ENCODE data around the gene CREB3L4. TPM values are rescaled to one million over a fixed set of nuclear protein-coding genes. Genes with fewer than 3 reads are reported as not detected.

The CREB3L4 gene
- total and polyA plus RNA-seq, 2 of the 13 experiments (the other 11 are each of a cell fraction or from before 2014, with no cell fraction given), result 9.9 to 18.7 TPM

GRCh38 chr1:153984123-153984894, 16.6 kb downstream of the CREB3L4 start (continued):
- TF ChIP-seq FOXO1 (CRISPR knock-in tag; IDR thresholded peaks at IDR 0.05) (no peak), ZNF382 (CRISPR knock-in tag; IDR thresholded peaks at IDR 0.05; ENCODE audit: borderline replicate concordance) (no peak), ZNF780A (CRISPR knock-in tag; IDR thresholded peaks at IDR 0.05) (no peak), EHMT2 (IDR thresholded peaks at IDR 0.05; ENCODE audit: borderline replicate concordance, low read depth, low read length) (no peak), SATB2 (CRISPR knock-in tag; IDR thresholded peaks at IDR 0.05) (no peak)

GRCh38 chr1:153985341-153985912, 17.7 kb downstream of the CREB3L4 start:
- Histone ChIP-seq H3K4me3 (replicated peaks in 1 of 3; ENCODE audit: insufficient read depth in 1 of 3, low read depth in 2 of 3, low read length in 3 of 3) (peak overlapping the region; percentile 79 to 93 (median 89)), H3K36me3 (replicated peaks in 1 of 2; ENCODE audit: control insufficient read depth in 1 of 2, insufficient read depth in 2 of 2, low read length in 2 of 2) (no peaks in the 10 kb centered on the region; a peak in 1 of 5 replicates), H3K4me1 (ENCODE audit: insufficient read depth, low read length) (peaks cover 19% of the 10 kb centered on the region), H2AFZ (ENCODE audit: low read length) (peak overlapping the region; percentile 56), H3K4me2 (ENCODE audit: low read depth, low read length) (peak overlapping the region; percentile 97), H3K79me2 (ENCODE audit: insufficient read depth, low read length) (peaks cover 7% of the 10 kb centered on the region), H3K27me3 (ENCODE audit: control insufficient read depth in 1 of 2, insufficient read depth in 2 of 2, low read length in 2 of 2) (no peaks in the 10 kb centered on the region; a peak in 1 of 5 replicates), H3K27ac (ENCODE audit: extremely low read length, insufficient read depth, low read length) (peak overlapping the region; percentile 46), H3K9me3 (ENCODE audit: low read length) (no peaks in the 10 kb centered on the region), H4K20me1 (ENCODE audit: insufficient read depth, low read length) (no peaks in the 10 kb centered on the region), H3K9ac (ENCODE audit: insufficient read depth, low read depth, low read length) (peak overlapping the region; percentile 83)
- DNase-seq (ENCODE audit: low spot score) (no peak), FAIRE-seq (no peak), ATAC-seq (no peak)
- TSS peak; percentile 35 for BruUV-seq (replicated peaks)
- WGBS (ENCODE audit: low lambda C conversion rate), result 12% methylated on average over 7 of the region's 7 CpGs
- intact Hi-C loops (cut with micrococcal nuclease; ENCODE audit: unreplicated experiment) (loop anchor here (5.0 kb wide), 1 partner anchor 308 kb away; the partner anchor contains the start of gene NPR1), in situ Hi-C loops (cut with HindIII; ENCODE audit: extremely low pct_ligation_motif_present, low pct_unique_long_range_greater_than_20kb) (loop anchor here (5.0 to 10.0 kb wide), 2 partner anchors 188 to 301 kb away; no protein-coding TSS in a partner anchor)
- ChIA-PET CTCF (ENCODE audit: low intra/inter-chr PET ratio, low total read pairs) (interaction anchor here (1.8 to 2.9 kb wide), 2 partner anchors 164 to 188 kb away, joined by 21 to 35 read pairs; no protein-coding TSS in a partner anchor), POLR2A (interaction anchor here (0.8 to 7.5 kb wide), 10 partner anchors 8 to 258 kb away, joined by 3 to 92 read pairs (median 7); partner anchors contain the start of genes CREB3L4, CRTC2, DENND4B and INTS3)
- no peak for TF ChIP-seq SP4 (CRISPR knock-in tag; IDR thresholded peaks at IDR 0.05)
- peak; percentile 68 for TF ChIP-seq FOSL2 (CRISPR knock-in tag; IDR thresholded peaks at IDR 0.05)
- TF ChIP-seq UBTF (CRISPR knock-in tag; IDR thresholded peaks at IDR 0.05), result no peak
- TF ChIP-seq HNF1B (CRISPR knock-in tag; IDR thresholded peaks at IDR 0.05), result peak; percentile 27; the same call in 1 of the 2 replicates
- TF ChIP-seq TIGD3 (CRISPR knock-in tag; IDR thresholded peaks at IDR 0.05; ENCODE audit: borderline replicate concordance), result no peak
- TF ChIP-seq CBX2 (IDR thresholded peaks at IDR 0.05; ENCODE audit: low read depth, low read length), result no peak
- TF ChIP-seq CBX2 (CRISPR knock-in tag; IDR thresholded peaks at IDR 0.05; ENCODE audit: low read depth), result no peak

All from HepG2 (cell line).